ENCODE data around the gene GPC6.

The GPC6 gene

GRCh38 chr13:94212196-94212595 is 985.6 kb downstream of the GPC6 start:
- no peak for DNase-seq (ENCODE audit: low read depth)

GRCh38 chr13:94214121-94214520 is 987.5 kb downstream of the GPC6 start:
- no peak for DNase-seq (ENCODE audit: low read depth)

- no peak for DNase-seq (ENCODE audit: low read depth)
These were observed 988.4 kb downstream of the GPC6 start for GRCh38 chr13:94214975-94215374.

- no peak for DNase-seq (ENCODE audit: low read depth)
These were observed 989.9 kb downstream of the GPC6 start for GRCh38 chr13:94216476-94216875.

- DNase-seq (ENCODE audit: low read depth) = no peak
These were observed 990.8 kb downstream of the GPC6 start for GRCh38 chr13:94217370-94217769.

GRCh38 chr13:94218537-94218936 is 991.9 kb downstream of the GPC6 start:
- no peak for DNase-seq (ENCODE audit: low read depth)

GRCh38 chr13:94218951-94219350 is 992.3 kb downstream of the GPC6 start:
- no peak for DNase-seq (ENCODE audit: low read depth)

GRCh38 chr13:94224670-94225069 is 998.1 kb downstream of the GPC6 start:
- DNase-seq (ENCODE audit: low read depth) = no peak

GRCh38 chr13:94227255-94227879 is 1000.8 kb downstream of the GPC6 start:
- no peak for DNase-seq (ENCODE audit: low read depth)

- DNase-seq (ENCODE audit: low read depth) = no peak
These were observed 1002.2 kb downstream of the GPC6 start for GRCh38 chr13:94228763-94229162.

- DNase-seq (ENCODE audit: low read depth) = no peak
These were observed 1005.7 kb downstream of the GPC6 start for GRCh38 chr13:94232161-94232950.

GRCh38 chr13:94232956-94233355 is 1006.3 kb downstream of the GPC6 start:
- DNase-seq (ENCODE audit: low read depth) = no peak

- DNase-seq (ENCODE audit: low read depth) = no peak
These were observed 1006.8 kb downstream of the GPC6 start for GRCh38 chr13:94233401-94233800.

GRCh38 chr13:94233837-94234236 is 1007.2 kb downstream of the GPC6 start:
- no peak for DNase-seq (ENCODE audit: low read depth)

- DNase-seq (ENCODE audit: low read depth) = no peak
These were observed 1008.1 kb downstream of the GPC6 start for GRCh38 chr13:94234738-94235137.

- DNase-seq (ENCODE audit: low read depth) = no peak
These were observed 1009.5 kb downstream of the GPC6 start for GRCh38 chr13:94236132-94236531.

- DNase-seq (ENCODE audit: low read depth) = no peak
These were observed 1010.3 kb downstream of the GPC6 start for GRCh38 chr13:94236872-94237271.

- DNase-seq (ENCODE audit: low read depth) = no peak
These were observed 1012.5 kb downstream of the GPC6 start for GRCh38 chr13:94239135-94239534.

- no peak for DNase-seq (ENCODE audit: low read depth)
These were observed 1015.9 kb downstream of the GPC6 start for GRCh38 chr13:94242554-94242953.

GRCh38 chr13:94243551-94243950 is 1016.9 kb downstream of the GPC6 start:
- DNase-seq (ENCODE audit: low read depth) = no peak

GRCh38 chr13:94246495-94246894 is 1019.9 kb downstream of the GPC6 start:
- no peak for DNase-seq (ENCODE audit: low read depth)

GRCh38 chr13:94247890-94248289 is 1021.3 kb downstream of the GPC6 start:
- no peak for DNase-seq (ENCODE audit: low read depth)

GRCh38 chr13:94248454-94249228 is 1022.0 kb downstream of the GPC6 start:
- DNase-seq (ENCODE audit: low read depth) = no peak
